ENCODE measurements around the gene NAP1L4. TPM values are rescaled to one million over a fixed set of nuclear protein-coding genes. Genes with fewer than 3 reads are reported as not detected.
"Not testable (repeated sequence)": the region's sequence is repeated elsewhere in the genome, so short reads cannot be mapped to it uniquely, and the experiment has no call there.

Gene NAP1L4
- total RNA-seq, 1 experiment from 2014 or later, result 212 TPM

DNA sequence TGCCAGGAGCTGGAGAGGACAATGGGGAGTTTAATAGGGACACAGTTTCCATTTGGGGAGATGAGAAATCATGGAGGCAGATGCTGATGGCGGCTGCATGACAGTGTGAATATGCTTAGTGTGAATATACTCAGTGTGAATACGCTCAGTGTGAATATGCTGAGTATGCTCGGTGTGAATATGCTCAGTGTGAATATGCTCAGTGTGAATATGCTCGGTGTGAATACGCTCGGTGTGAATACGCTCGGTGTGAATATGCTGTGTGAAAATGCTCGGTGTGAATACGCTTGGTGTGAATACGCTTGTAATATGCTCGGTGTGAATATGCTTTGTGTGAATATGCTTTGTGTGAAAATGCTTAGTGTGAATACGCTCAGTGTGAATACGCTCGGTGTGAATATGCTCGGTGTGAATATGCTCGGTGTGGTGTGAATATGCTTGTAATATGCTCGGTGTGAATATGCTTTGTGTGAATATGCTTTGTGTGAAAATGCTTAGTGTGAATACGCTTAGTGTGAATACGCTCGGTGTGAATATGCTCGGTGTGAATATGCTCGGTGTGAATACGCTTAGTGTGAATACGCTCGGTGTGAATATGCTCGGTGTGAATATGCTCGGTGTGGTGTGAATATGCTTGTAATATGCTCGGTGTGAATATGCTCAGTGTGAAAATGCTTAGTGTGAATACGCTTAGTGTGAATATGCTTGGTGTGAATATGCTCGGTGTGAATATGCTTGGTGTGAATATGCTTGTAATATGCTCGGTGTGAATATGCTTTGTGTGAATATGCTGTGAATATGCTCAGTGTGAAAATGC, 54.3 kb downstream of the NAP1L4 start:
- peaks cover 22% of the 10 kb centered on the region for H3K9me3 ChIP-seq (ENCODE audit: control insufficient read depth, low read depth, low read length)
- not testable (repeated sequence) for H2BK5ac ChIP-seq (ENCODE audit: insufficient read length, low read length); H2BK12ac ChIP-seq (ENCODE audit: insufficient read length, low read depth, low read length); H3K4me1 Mint-ChIP-seq; H3K23me2 ChIP-seq (ENCODE audit: insufficient read length, low read depth, low read length, poor library complexity, severe bottlenecking); H4K5ac ChIP-seq (ENCODE audit: insufficient read length, low read depth, low read length); H3K4me1 ChIP-seq (ENCODE audit: insufficient read depth, low read length); H3K18ac ChIP-seq (ENCODE audit: insufficient read length, low read depth, low read length); H3K27ac Mint-ChIP-seq; DNase-seq; H3K4me2 ChIP-seq (ENCODE audit: insufficient read depth, insufficient read length, low read length); H4K20me1 ChIP-seq (ENCODE audit: control insufficient read depth, insufficient read depth, insufficient read length); H3K56ac ChIP-seq (ENCODE audit: insufficient read length, low read depth, low read length); H2BK120ac ChIP-seq (ENCODE audit: low read depth, low read length, poor library complexity, severe bottlenecking); H2AFZ ChIP-seq (ENCODE audit: low read length); H2BK15ac ChIP-seq (ENCODE audit: low read depth, low read length); H4K91ac ChIP-seq (ENCODE audit: insufficient read length, low read depth, low read length); H3T11ph ChIP-seq (ENCODE audit: low read length); H3K14ac ChIP-seq (ENCODE audit: insufficient read depth, low read length); H3K79me2 ChIP-seq (ENCODE audit: insufficient read depth, low read length); H2AK5ac ChIP-seq (ENCODE audit: insufficient read length, low read length); H2BK20ac ChIP-seq (ENCODE audit: low read depth, low read length, poor library complexity, severe bottlenecking); H3K79me1 ChIP-seq (ENCODE audit: insufficient read depth, low read depth, low read length, poor library complexity, severe bottlenecking); H3K23ac ChIP-seq (ENCODE audit: insufficient read length, low read depth, low read length); H3K27me3 ChIP-seq (ENCODE audit: insufficient read depth, low read length); H4K8ac ChIP-seq (replicated peaks; ENCODE audit: insufficient read length, low read depth, low read length); H3K4ac ChIP-seq (ENCODE audit: low read depth, low read length); H3K9ac ChIP-seq (ENCODE audit: extremely low read depth, insufficient read length, low read length); H3K27ac ChIP-seq (ENCODE audit: insufficient read length, low read depth, low read length)
- Mint-ChIP-seq H3K27me3 (ENCODE audit: low read depth) (peaks cover 24% of the 10 kb centered on the region), H3K36me3 (ENCODE audit: insufficient read depth in 1 of 3, low read depth in 3 of 3) (peaks cover 26 to 28% (median 27%) of the 10 kb centered on the region in 3 experiments), H3K4me3 (peak overlapping the region in 1 of 2 experiments; percentile 54; a peak in 2 of 5 replicates), H3K9me3 (peaks cover 32% of the 10 kb centered on the region in 2 experiments)
- no CpG with 5 or more reads among the region's 32 CpGs for WGBS (ENCODE audit: extremely low coverage, insufficient read length, low lambda C conversion rate)

All from H9 (cell line).